Umbilical cord (tissue), 2 donors: Measurements from ENCODE around the gene ATCAY. TPM values are rescaled to one million over a fixed set of nuclear protein-coding genes. Genes with fewer than 3 reads are reported as not detected.
"Not testable (repeated sequence)": the region's sequence is repeated elsewhere in the genome, so short reads cannot be mapped to it uniquely, and the experiment has no call there.

Experiments used
- DNase-seq: peaks from one replicate; pipeline ENCODE4 v3.0.0-alpha.2; 2015; ENCODE audit warnings: low spot score
- total RNA-seq: library from RNA; depleted of rRNA; stranded (reverse); fragments of >200 nt; gene quantifications from one replicate; pipeline ENCODE4 v1.2.3, GENCODE V29; 2014; ENCODE audit warnings: low replicate concordance; ENCODE audit not compliant: insufficient read depth

ATCAY gene
- total RNA-seq, 1 donor from 2014 or later: 0.24 TPM

- DNase-seq: no peak
Measured at GRCh38 chr19:3855320-3855719, 25.2 kb upstream of the ATCAY start.

GRCh38 chr19:3857449-3858003 lies 23.0 kb upstream of the ATCAY start:
- DNase-seq: no peak

GRCh38 chr19:3860499-3860898 lies 20.0 kb upstream of the ATCAY start:
- no peak for DNase-seq

GRCh38 chr19:3862826-3863500 lies 17.5 kb upstream of the ATCAY start:
- DNase-seq: no peak

GRCh38 chr19:3863648-3864047 lies 16.8 kb upstream of the ATCAY start:
- no peak for DNase-seq

- DNase-seq: no peak
Measured at GRCh38 chr19:3866910-3867638, 13.4 kb upstream of the ATCAY start.

GRCh38 chr19:3867971-3868769 lies 12.3 kb upstream of the ATCAY start:
- no peak for DNase-seq

GRCh38 chr19:3868770-3869456 lies 11.6 kb upstream of the ATCAY start, which contains the start of gene ZFR2:
Gene ZFR2 (minus strand): TSS chr19:3869038. CDS start chr19:3869017, 21 bp downstream.
- DNase-seq: no peak

- no peak for DNase-seq
Measured at GRCh38 chr19:3873151-3873550, 7.3 kb upstream of the ATCAY start.

- not testable (repeated sequence) for DNase-seq
Measured at GRCh38 chr19:3874695-3875094, 5.8 kb upstream of the ATCAY start.

- no peak for DNase-seq
Measured at GRCh38 chr19:3879656-3880055, 829 bp upstream of the ATCAY start.

GRCh38 chr19:3881272-3882040 lies 971 bp downstream of the ATCAY start:
- DNase-seq: no peak

GRCh38 chr19:3882041-3882384 lies 1.5 kb downstream of the ATCAY start:
- no peak for DNase-seq

- DNase-seq: no peak
Measured at GRCh38 chr19:3890591-3890990, 10.1 kb downstream of the ATCAY start.

- no peak for DNase-seq
Measured at GRCh38 chr19:3893509-3894179, 13.2 kb downstream of the ATCAY start.

- not testable (repeated sequence) for DNase-seq
Measured at GRCh38 chr19:3894959-3895358, 14.5 kb downstream of the ATCAY start.

GRCh38 chr19:3895788-3896187 lies 15.3 kb downstream of the ATCAY start:
- no peak for DNase-seq

- DNase-seq: no peak
Measured at GRCh38 chr19:3897936-3898335, 17.5 kb downstream of the ATCAY start.

GRCh38 chr19:3898426-3898825 lies 17.9 kb downstream of the ATCAY start:
- no peak for DNase-seq
